HCT116 (cell line): ENCODE measurements around the gene KRT79. TPM values are rescaled to one million over a fixed set of nuclear protein-coding genes. Genes with fewer than 3 reads are reported as not detected.

Experiments used
- ATAC-seq: fragments of 200-7000 bp; cut with Tn5 transposase; 2 replicates; pipeline ENCODE4 v1.9.1; 2020; ENCODE audit warnings: mild to moderate bottlenecking, moderate library complexity
- BruUV-seq: library from RNA; stranded (reverse); fragments of 400-500 nt; replicated peaks from 2 replicates; lab custom pipeline; 2021; lab: Mats Ljungman, UMichigan
- CTCF ChIA-PET: fragments of 300-600 bp; sonication (Branson Sonifier 250); formaldehyde crosslinking; loops from one replicate; lab custom pipeline; 2021; ENCODE audit warnings: antibody characterized with exemption; lab: Charles Lee
- POLR2A ChIA-PET: fragments of 300-600, 350-600 bp; sonication (Branson Sonifier 250); formaldehyde crosslinking; loops from one replicate; lab custom pipeline; 2021; ENCODE audit warnings: antibody characterized with exemption; lab: Charles Lee
- RAD21 ChIA-PET, 2 experiments: fragments of 300-600 bp; sonication (Branson Sonifier 250); formaldehyde crosslinking; loops; one replicate each; lab custom pipeline; 2023; ENCODE audit warnings: low total read pairs in 2 of 2; ENCODE audit not compliant: uncharacterized antibody in 2 of 2, unreplicated experiment in 2 of 2, low non-redundant PET in 1 of 2; lab: Charles Lee
- DNase-seq: peaks from one replicate; pipeline ENCODE4 v3.0.0-alpha.2; 2010; ENCODE audit warnings: low read depth, low spot score
- H2AFZ ChIP-seq: fragments of 200-600 bp; shearing (Covaris generic), sonication (generic); 2 replicates; pipeline ENCODE4 v1.6.1; 2017; ENCODE audit warnings: low read depth, mixed run types, mixed read lengths, antibody characterized with exemption, low read length; ENCODE audit not compliant: poor library complexity, severe bottlenecking
- H3K27ac ChIP-seq: 2 replicates; pipeline ENCODE4 v1.5.1; 2012; ENCODE audit warnings: low read depth, low read length
- H3K27me3 ChIP-seq: fragments of 200-600 bp; sonication (generic); 2 replicates; pipeline ENCODE4 v1.6.1; 2016; ENCODE audit warnings: mixed run types, low read length, mixed read lengths; ENCODE audit not compliant: insufficient read depth
- H3K36me3 ChIP-seq, 2 experiments: fragments of 200-500 bp in 1 of 2; fragments of 200-600 bp in 1 of 2; sonication (Bioruptor generic) in 1 of 2; sonication (generic) in 1 of 2; 2 replicates each; pipeline versions ENCODE4 v1.5.1 to v1.6.1; 2014 to 2016; ENCODE audit warnings: low read length in 2 of 2, inconsistent platforms in 1 of 2, mixed read lengths in 1 of 2, mixed run types in 1 of 2; ENCODE audit not compliant: insufficient read depth in 2 of 2, control insufficient read depth in 1 of 2
- H3K4me1 ChIP-seq, 2 experiments: fragments of 200-600 bp in 1 of 2; sonication (generic) in 1 of 2; 2 replicates each; pipeline versions ENCODE4 v1.5.1 to v1.6.1; 2012 to 2017; ENCODE audit warnings: low read length in 2 of 2, inconsistent platforms in 1 of 2, mild to moderate bottlenecking in 1 of 2, mixed read lengths in 1 of 2, mixed run types in 1 of 2, moderate library complexity in 1 of 2; ENCODE audit not compliant: insufficient read depth in 2 of 2, control insufficient read depth in 1 of 2
- H3K4me2 ChIP-seq: fragments of 200-600 bp; sonication (generic); 2 replicates; pipeline ENCODE4 v1.6.1; 2017; ENCODE audit warnings: mixed run types, low read length, mixed read lengths
- H3K4me3 ChIP-seq, 2 experiments: fragments of 200-600 bp in 1 of 2; sonication (generic) in 1 of 2; replicated peaks in 1 of 2; 2 replicates each; pipeline ENCODE4 v1.5.1; 2011 to 2016; ENCODE audit warnings: low read length in 2 of 2, control low read depth in 1 of 2, low read depth in 1 of 2, mild to moderate bottlenecking in 1 of 2, mixed read lengths in 1 of 2, mixed run types in 1 of 2
- H3K79me2 ChIP-seq: fragments of 200-600 bp; sonication (generic); 2 replicates; pipeline ENCODE4 v1.6.1; 2017; ENCODE audit warnings: mild to moderate bottlenecking, mixed run types, low read length, moderate library complexity, mixed read lengths; ENCODE audit not compliant: insufficient read depth
- H3K9ac ChIP-seq: fragments of 200-600 bp; sonication (generic); 2 replicates; pipeline ENCODE4 v1.6.1; 2016; ENCODE audit warnings: low read length, mixed read lengths
- H3K9me2 ChIP-seq: fragments of 200-600 bp; sonication (generic), shearing (Covaris generic); 2 replicates; pipeline ENCODE4 v1.6.1; 2017; ENCODE audit warnings: mixed run types, mild to moderate bottlenecking, moderate library complexity; ENCODE audit not compliant: insufficient read depth
- H3K9me3 ChIP-seq, 2 experiments: fragments of 200-500 bp in 1 of 2; fragments of 200-600 bp in 1 of 2; sonication (Bioruptor generic) in 1 of 2; sonication (generic) in 1 of 2; 2 replicates each; pipeline ENCODE4 v1.6.1; 2014 to 2017; ENCODE audit warnings: low read length in 2 of 2, mixed read lengths in 2 of 2, inconsistent platforms in 1 of 2, low read depth in 1 of 2, mild to moderate bottlenecking in 1 of 2, mixed run types in 1 of 2, moderate library complexity in 1 of 2; ENCODE audit not compliant: control insufficient read depth in 1 of 2, insufficient read depth in 1 of 2
- H4K20me1 ChIP-seq: fragments of 200-600 bp; sonication (generic), shearing (Covaris generic); 2 replicates; pipeline ENCODE4 v1.6.1; 2017; ENCODE audit warnings: mixed run types, mild to moderate bottlenecking, moderate library complexity; ENCODE audit not compliant: insufficient read depth
- ATF3 ChIP-seq: IDR thresholded peaks from 2 replicates; pipeline ENCODE4 v1.6.1; 2012
- CBX3 ChIP-seq: IDR thresholded peaks from 2 replicates; pipeline ENCODE4 v1.6.1; 2012; ENCODE audit warnings: low read depth
- CEBPB ChIP-seq: IDR thresholded peaks from 2 replicates; pipeline ENCODE4 v1.6.1; 2012; ENCODE audit warnings: low read depth
- CTCF ChIP-seq, 3 experiments: fragments of 200-600 bp in 1 of 3; sonication (generic) in 1 of 3; IDR thresholded peaks in 2 of 3; conservative IDR thresholded peaks in 1 of 3; 2 replicates each; pipeline ENCODE4 v1.5.1; 2012 to 2017; ENCODE audit warnings: low read depth in 2 of 3, low read length in 2 of 3, antibody characterized with exemption in 1 of 3, borderline replicate concordance in 1 of 3, control low read depth in 1 of 3, mild to moderate bottlenecking in 1 of 3, mixed read lengths in 1 of 3, mixed run types in 1 of 3, moderate library complexity in 1 of 3; ENCODE audit not compliant: insufficient read depth in 1 of 3
- EGR1 ChIP-seq: IDR thresholded peaks from 2 replicates; pipeline ENCODE4 v1.6.1; 2012; ENCODE audit warnings: low read depth
- ELF1 ChIP-seq: IDR thresholded peaks from 2 replicates; pipeline ENCODE4 v1.6.1; 2012; ENCODE audit warnings: low read depth, borderline replicate concordance
- EZH2 ChIP-seq: fragments of 200-600 bp; sonication (generic); IDR thresholded peaks from 2 replicates; pipeline ENCODE4 v1.6.1; 2017; ENCODE audit warnings: antibody characterized with exemption, mixed run types
- EZH2phosphoT487 ChIP-seq: fragments of 200-600 bp; IDR thresholded peaks from 2 replicates; pipeline ENCODE4 v1.6.1; 2018; ENCODE audit warnings: antibody characterized with exemption, borderline replicate concordance
- FOSL1 ChIP-seq: IDR thresholded peaks from 2 replicates; pipeline ENCODE4 v1.6.1; 2012; ENCODE audit warnings: low read depth
- JUND ChIP-seq: IDR thresholded peaks from 2 replicates; pipeline ENCODE4 v1.6.1; 2012
- MAX ChIP-seq: IDR thresholded peaks from 2 replicates; pipeline ENCODE4 v1.6.1; 2012
- POLR2A ChIP-seq: IDR thresholded peaks from 2 replicates; pipeline ENCODE4 v1.7.0; 2011; ENCODE audit warnings: borderline replicate concordance; ENCODE audit not compliant: insufficient read depth, insufficient read length; ENCODE audit errors: extremely low read depth
- SIN3A ChIP-seq: IDR thresholded peaks from 2 replicates; pipeline ENCODE4 v1.6.1; 2012; ENCODE audit warnings: low read depth
- SP1 ChIP-seq: IDR thresholded peaks from 2 replicates; pipeline ENCODE4 v1.6.1; 2012; ENCODE audit warnings: low read depth
- SRF ChIP-seq: IDR thresholded peaks from 2 replicates; pipeline ENCODE4 v1.6.1; 2012; ENCODE audit warnings: low read depth
- TCF7L2 ChIP-seq: IDR thresholded peaks from 2 replicates; pipeline ENCODE4 v1.7.0; 2011; ENCODE audit warnings: borderline replicate concordance, inconsistent platforms; ENCODE audit not compliant: insufficient read depth, insufficient read length; ENCODE audit errors: extremely low read depth
- YY1 ChIP-seq: IDR thresholded peaks from 2 replicates; pipeline ENCODE4 v1.6.1; 2011; ENCODE audit warnings: low read length, low read depth, moderate library complexity, mild to moderate bottlenecking; ENCODE audit not compliant: insufficient replicate concordance; ENCODE audit errors: extremely low read depth
- ZBTB33 ChIP-seq: IDR thresholded peaks from 2 replicates; pipeline ENCODE4 v1.6.1; 2011; ENCODE audit warnings: mild to moderate bottlenecking, low read length, moderate library complexity; ENCODE audit not compliant: insufficient replicate concordance; ENCODE audit errors: extremely low read depth
- ZFX ChIP-seq: fragments of 450-650 bp; IDR thresholded peaks from 2 replicates; pipeline ENCODE4 v1.6.1; 2017
- ZNF274 ChIP-seq: fragments of 200-500 bp; sonication (Bioruptor generic); IDR thresholded peaks from 2 replicates; pipeline ENCODE4 v1.6.1; 2014; ENCODE audit warnings: mild to moderate bottlenecking, low read depth, low read length, inconsistent platforms
- intact Hi-C: fragments of 100-400 bp; cut with micrococcal nuclease; formaldehyde crosslinking; loops from 2 replicates; pipeline ENCODE4 v1.10.0; 2022
- total RNA-seq: library from RNA; stranded (reverse); gene quantifications from one replicate; pipeline ENCODE4 v1.2.1, GENCODE V29; 2021; ENCODE audit not compliant: unreplicated experiment

Gene KRT79
- total RNA-seq, 1 experiment from 2014 or later = not detected

- BruUV-seq = no TSS peak
- no peaks in the 10 kb centered on the region for H3K9me2 ChIP-seq
- DNase-seq (no peak), ATAC-seq (no peak)
- no peak overlapping the region for H2AFZ ChIP-seq
- TF ChIP-seq JUND (no peak), YY1 (no peak), CBX3 (no peak), CEBPB (no peak), EZH2 (no peak), SRF (no peak), ZNF274 (no peak), CTCF (IDR thresholded peaks at IDR 0.05 in 2 of 3, conservative IDR thresholded peaks at IDR 0.05 in 1 of 3; ENCODE audit: borderline replicate concordance in 1 of 3, insufficient read depth in 1 of 3, low read depth in 2 of 3, low read length in 2 of 3) (no peak), FOSL1 (no peak), TCF7L2 (no peak), ZBTB33 (no peak), MAX (no peak), ZFX (no peak), POLR2A (no peak), ELF1 (no peak), EGR1 (no peak), EZH2phosphoT487 (no peak), SIN3A (no peak), ATF3 (no peak), SP1 (no peak)
- RAD21 ChIA-PET = no interaction called here
- no peaks in the 10 kb centered on the region for H3K36me3 ChIP-seq
- H3K79me2 ChIP-seq = no peaks in the 10 kb centered on the region
- no peak overlapping the region for H3K4me2 ChIP-seq
- intact Hi-C loops = no loop called here
- CTCF ChIA-PET = no interaction called here
- H3K27me3 ChIP-seq = peaks cover 39% of the 10 kb centered on the region; the same call in 1 of the 2 replicates
- no peak overlapping the region for H3K9ac ChIP-seq
- no peaks in the 10 kb centered on the region for H3K9me3 ChIP-seq
- no peaks in the 10 kb centered on the region for H3K4me1 ChIP-seq
- H3K4me3 ChIP-seq = no peak overlapping the region
- POLR2A ChIA-PET = interaction anchor here (0.7 kb wide), 1 partner anchor 11 kb away, joined by 3 read pairs; no protein-coding TSS in a partner anchor
- H4K20me1 ChIP-seq = no peaks in the 10 kb centered on the region
- H3K27ac ChIP-seq = no peak overlapping the region
Observed at GRCh38 chr12:52777566-52777965, 56.5 kb downstream of the KRT79 start.
